Measurements from ENCODE around the gene AGXT2.

Gene AGXT2

DNA sequence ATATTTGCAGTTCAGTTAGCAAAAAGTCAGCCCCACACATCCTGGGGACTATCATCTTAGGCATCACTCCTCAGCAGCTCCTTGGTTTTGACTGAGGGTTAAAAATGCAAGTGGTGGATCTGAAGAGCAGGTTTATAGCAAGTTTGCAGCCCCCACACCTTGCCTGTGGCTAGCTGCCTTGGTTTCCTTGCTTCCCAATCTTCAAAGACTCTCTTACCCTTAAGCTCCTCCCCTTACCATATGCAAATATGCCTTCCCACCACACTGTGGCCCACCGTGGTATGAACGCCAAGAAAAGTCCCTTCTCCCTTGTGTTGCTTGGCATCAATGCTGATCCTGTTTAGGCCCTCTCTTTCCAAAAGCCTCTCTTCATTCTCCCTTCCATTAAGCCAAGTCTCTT is 45.0 kb upstream of the AGXT2 start:
- Histone ChIP-seq H3K4me1 (no peaks in the 10 kb centered on the region), H3K27me3 (no peaks in the 10 kb centered on the region), H3K36me3 (no peaks in the 10 kb centered on the region), H3K4me3 (ENCODE audit: low read depth, low read length) (no peak overlapping the region), H3K9me3 (no peaks in the 10 kb centered on the region)
- TF ChIP-seq, protein P1, sequence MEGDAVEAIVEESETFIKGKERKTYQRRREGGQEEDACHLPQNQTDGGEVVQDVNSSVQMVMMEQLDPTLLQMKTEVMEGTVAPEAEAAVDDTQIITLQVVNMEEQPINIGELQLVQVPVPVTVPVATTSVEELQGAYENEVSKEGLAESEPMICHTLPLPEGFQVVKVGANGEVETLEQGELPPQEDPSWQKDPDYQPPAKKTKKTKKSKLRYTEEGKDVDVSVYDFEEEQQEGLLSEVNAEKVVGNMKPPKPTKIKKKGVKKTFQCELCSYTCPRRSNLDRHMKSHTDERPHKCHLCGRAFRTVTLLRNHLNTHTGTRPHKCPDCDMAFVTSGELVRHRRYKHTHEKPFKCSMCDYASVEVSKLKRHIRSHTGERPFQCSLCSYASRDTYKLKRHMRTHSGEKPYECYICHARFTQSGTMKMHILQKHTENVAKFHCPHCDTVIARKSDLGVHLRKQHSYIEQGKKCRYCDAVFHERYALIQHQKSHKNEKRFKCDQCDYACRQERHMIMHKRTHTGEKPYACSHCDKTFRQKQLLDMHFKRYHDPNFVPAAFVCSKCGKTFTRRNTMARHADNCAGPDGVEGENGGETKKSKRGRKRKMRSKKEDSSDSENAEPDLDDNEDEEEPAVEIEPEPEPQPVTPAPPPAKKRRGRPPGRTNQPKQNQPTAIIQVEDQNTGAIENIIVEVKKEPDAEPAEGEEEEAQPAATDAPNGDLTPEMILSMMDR (IDR thresholded peaks at IDR 0.05; ENCODE audit: low read depth, low read length): no peak
- no peak for DNase-seq

DNA sequence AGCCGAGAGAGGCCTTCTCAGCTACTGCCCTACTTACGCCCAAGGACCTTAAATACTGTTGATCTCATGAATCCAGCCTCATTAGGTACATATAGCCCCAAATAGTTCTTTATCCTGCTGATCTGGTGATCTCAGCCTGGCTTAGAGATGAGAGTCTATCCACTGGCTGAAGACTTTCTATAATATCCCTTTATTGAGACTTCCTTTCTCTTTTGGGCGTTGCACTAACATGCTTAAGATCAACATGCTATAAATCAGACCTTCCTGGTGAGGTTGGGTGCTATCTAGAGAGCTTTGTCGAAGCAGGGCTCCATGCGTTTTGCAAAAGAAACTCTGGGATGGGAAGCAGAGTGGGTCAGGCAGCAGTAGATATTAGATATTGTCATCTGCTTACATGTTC is 44.0 kb upstream of the AGXT2 start:
- DNase-seq: no peak
- H3K4me1 ChIP-seq: no peaks in the 10 kb centered on the region
- H3K27me3 ChIP-seq: no peaks in the 10 kb centered on the region
- no peaks in the 10 kb centered on the region for H3K36me3 ChIP-seq
- no peaks in the 10 kb centered on the region for H3K9me3 ChIP-seq
- TF ChIP-seq, protein P1 (IDR thresholded peaks at IDR 0.05; ENCODE audit: low read depth, low read length): no peak
- H3K4me3 ChIP-seq (ENCODE audit: low read depth, low read length): no peak overlapping the region

DNA sequence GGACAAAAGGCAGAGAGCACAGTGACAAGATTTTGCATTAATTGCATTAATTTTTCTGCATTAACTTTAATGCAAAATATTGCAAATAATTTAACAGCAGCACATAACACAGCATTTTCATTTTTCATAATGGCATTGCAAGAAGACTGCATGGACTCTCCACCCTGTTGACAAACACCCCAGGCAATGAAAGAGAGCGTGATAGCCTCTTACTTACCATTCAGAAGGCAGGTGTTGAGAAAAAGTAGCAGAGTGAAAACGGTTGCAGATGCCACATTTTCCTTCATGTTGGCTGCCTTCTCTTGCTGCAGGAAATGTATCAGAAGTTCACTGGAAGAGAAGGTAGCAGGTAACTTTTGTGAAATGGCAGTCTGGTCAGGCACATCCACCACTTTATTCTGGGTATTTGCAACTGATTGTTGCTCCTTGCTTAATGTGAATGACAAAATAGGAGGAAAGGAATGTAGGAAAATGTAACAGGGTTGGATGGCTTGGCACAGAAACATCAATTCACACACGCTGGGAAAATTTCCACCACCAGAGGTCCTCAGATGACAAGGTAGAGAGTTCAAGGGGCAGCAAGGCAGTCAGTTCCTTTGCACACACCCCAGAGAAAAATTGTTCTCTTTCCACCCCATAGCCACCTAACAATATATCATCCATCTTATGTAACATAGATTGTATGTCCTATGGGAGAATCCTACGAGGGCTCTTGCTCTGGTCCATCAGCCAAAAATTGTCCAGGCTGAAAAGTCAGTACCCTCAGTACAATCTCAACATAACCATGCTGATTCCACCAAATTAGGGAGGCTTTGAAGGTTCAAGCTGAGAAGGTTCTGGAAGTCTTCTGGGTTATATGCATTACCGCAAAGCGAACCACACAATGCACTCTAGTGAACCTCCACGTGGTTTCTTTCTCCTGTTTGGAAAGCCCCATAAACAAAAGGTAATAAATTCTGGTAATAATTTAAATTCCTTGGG is 41.9 kb upstream of the AGXT2 start:
- H3K4me3 ChIP-seq (ENCODE audit: low read depth, low read length): no peak overlapping the region

DNA sequence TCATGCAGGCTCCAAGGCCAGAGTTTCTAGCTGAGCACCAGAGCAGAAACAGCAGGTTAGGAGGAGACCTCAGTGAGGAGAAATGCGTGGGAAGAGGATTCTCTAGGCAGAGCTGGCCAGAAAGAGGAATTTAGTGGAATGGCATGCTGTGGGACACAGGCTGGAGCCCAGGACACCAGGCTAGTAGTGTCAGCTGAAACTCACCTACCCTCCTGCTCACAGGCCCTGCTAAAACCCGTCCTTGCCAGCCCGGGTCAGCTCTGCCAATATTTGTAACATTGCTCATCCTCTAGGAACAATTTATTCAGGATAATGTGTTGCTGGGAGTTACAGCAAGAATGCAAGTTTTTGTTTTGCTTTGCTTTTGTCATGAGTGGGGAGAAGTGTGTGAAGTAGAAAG is 40.2 kb upstream of the AGXT2 start:
- TF ChIP-seq, protein P1 (IDR thresholded peaks at IDR 0.05; ENCODE audit: low read depth, low read length): no peak
- Histone ChIP-seq H3K9me3 (no peaks in the 10 kb centered on the region), H3K4me1 (no peaks in the 10 kb centered on the region), H3K4me3 (ENCODE audit: low read depth, low read length) (no peak overlapping the region), H3K36me3 (no peaks in the 10 kb centered on the region), H3K27me3 (no peaks in the 10 kb centered on the region)
- DNase-seq: no peak

More for the DNA sequence above, 41.9 kb upstream of the AGXT2 start:
- no peaks in the 10 kb centered on the region for H3K4me1 ChIP-seq
- TF ChIP-seq, protein P1 (IDR thresholded peaks at IDR 0.05; ENCODE audit: low read depth, low read length): peak; percentile 75
- no peaks in the 10 kb centered on the region for H3K9me3 ChIP-seq
- DNase-seq: peak; percentile 50
- no peaks in the 10 kb centered on the region for H3K27me3 ChIP-seq
- no peaks in the 10 kb centered on the region for H3K36me3 ChIP-seq

DNA sequence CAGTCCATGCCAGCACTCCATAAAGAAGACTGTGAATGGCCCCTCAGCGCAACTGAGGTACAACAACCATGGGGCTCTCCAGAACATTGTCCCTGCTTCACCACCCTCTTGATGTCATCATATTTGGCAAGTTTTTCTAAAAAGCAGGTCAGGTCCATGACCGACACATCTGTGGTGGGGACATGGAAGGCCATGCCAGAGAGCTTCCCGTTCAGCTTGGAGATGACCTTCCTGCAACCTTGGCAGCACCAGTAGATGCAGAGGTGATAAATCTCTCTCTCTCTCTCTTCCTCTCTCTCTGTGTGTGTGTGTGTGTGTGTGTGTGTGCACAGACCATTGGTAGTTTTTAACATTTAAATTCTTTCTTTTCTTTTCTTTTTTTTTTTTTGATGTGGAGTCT is 35.4 kb upstream of the AGXT2 start:
- Histone ChIP-seq H3K36me3 (no peaks in the 10 kb centered on the region), H3K4me3 (ENCODE audit: low read depth, low read length) (no peak overlapping the region), H3K4me1 (no peaks in the 10 kb centered on the region), H3K9me3 (no peaks in the 10 kb centered on the region), H3K27me3 (no peaks in the 10 kb centered on the region)
- no peak for DNase-seq
- TF ChIP-seq, protein P1 (IDR thresholded peaks at IDR 0.05; ENCODE audit: low read depth, low read length): no peak

DNA sequence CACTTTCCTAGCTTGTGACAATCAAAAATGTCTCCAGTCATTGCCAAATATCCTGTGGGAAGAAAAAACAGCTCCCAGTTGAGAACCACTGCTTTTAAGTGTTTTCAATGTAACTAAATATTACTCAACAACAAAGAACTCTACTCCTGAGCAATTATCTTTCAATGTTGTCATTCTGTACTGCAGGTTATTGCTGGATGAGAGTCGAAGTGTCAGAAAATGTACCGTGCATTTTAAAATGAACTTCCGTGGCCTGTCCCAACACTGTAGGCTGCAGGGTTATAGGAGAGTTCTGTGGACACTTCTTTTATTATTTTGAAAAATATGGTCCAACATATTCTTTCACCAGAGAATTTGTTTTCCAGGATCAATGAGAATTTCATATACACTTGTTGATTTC is 34.8 kb upstream of the AGXT2 start:
- DNase-seq: no peak
- Histone ChIP-seq H3K4me1 (no peaks in the 10 kb centered on the region), H3K9me3 (no peaks in the 10 kb centered on the region), H3K36me3 (no peaks in the 10 kb centered on the region), H3K27me3 (no peaks in the 10 kb centered on the region), H3K4me3 (ENCODE audit: low read depth, low read length) (no peak overlapping the region)
- TF ChIP-seq, protein P1 (IDR thresholded peaks at IDR 0.05; ENCODE audit: low read depth, low read length): no peak

Data from BE2C (cell line).